AG04450 (cell line): ENCODE data around the gene OBSCN. TPM values are rescaled to one million over a fixed set of nuclear protein-coding genes. Genes with fewer than 3 reads are reported as not detected.

Experiments
- CTCF ChIA-PET: fragments of 300-600, 350-600 bp; formaldehyde crosslinking; extraction: SDS; loops from one replicate; lab custom pipeline; 2022; ENCODE audit warnings: antibody characterized with exemption, inconsistent platforms; lab: Charles Lee
- POLR2A ChIA-PET: fragments of 350-600 bp; formaldehyde crosslinking; extraction: SDS; loops from one replicate; lab custom pipeline; 2021; ENCODE audit warnings: antibody characterized with exemption, inconsistent platforms; lab: Yijun Ruan, JAX
- DNase-seq: peaks from one replicate; pipeline ENCODE4 v3.0.0-alpha.2; 2011; ENCODE audit warnings: low read depth, low spot score
- H3K27ac ChIP-seq: one replicate; pipeline ENCODE4 v1.5.1; 2012; ENCODE audit warnings: low read depth, low read length, control low read depth
- H3K27me3 ChIP-seq: one replicate; pipeline ENCODE4 v1.6.0; 2012; ENCODE audit warnings: low read length; ENCODE audit not compliant: control insufficient read depth, insufficient read depth
- H3K4me3 ChIP-seq: 2 replicates; pipeline ENCODE4 v1.5.1; 2011; ENCODE audit warnings: mild to moderate bottlenecking, low read depth, low read length, control low read depth
- H3K9me3 ChIP-seq: 2 replicates; pipeline ENCODE4 v1.5.1; 2012; ENCODE audit warnings: low read length; ENCODE audit not compliant: control insufficient read depth, insufficient read depth
- polyA plus RNA-seq: library from polyadenylated mRNA; depleted of rRNA; stranded (reverse); fragments of >200 nt; gene quantifications from 2 replicates; pipeline ENCODE4 v1.2.3, GENCODE V29; 2011
- TF ChIP-seq, protein P1 (sequence below): IDR thresholded peaks from 2 replicates; pipeline ENCODE4 v1.5.1; 2011; ENCODE audit warnings: low read depth, low read length, control low read depth, inconsistent platforms

The OBSCN gene
- polyA plus RNA-seq, 1 experiment, result 3.9 TPM

DNA sequence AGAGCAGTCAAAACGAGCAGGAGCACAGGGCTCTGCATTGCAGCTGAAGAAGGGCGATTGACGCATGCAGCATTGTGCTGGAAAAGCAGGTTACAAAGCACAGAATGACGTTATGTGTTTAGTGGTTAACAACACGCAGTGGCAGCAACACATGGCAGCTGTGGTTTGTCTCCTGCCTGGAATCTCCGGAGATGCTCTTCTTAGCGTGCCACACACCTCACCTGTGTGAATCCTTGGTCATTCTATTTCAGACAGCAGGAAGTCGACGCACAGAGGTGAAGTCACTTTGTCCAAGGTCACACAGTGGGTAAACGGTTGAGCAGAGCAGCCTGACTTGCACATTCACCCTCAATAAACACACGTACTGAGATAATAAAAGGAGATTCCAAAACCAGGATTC lies 14.7 kb downstream of the OBSCN start:
- ChIA-PET CTCF (no interaction called here), POLR2A (no interaction called here)
- TF ChIP-seq, protein P1, sequence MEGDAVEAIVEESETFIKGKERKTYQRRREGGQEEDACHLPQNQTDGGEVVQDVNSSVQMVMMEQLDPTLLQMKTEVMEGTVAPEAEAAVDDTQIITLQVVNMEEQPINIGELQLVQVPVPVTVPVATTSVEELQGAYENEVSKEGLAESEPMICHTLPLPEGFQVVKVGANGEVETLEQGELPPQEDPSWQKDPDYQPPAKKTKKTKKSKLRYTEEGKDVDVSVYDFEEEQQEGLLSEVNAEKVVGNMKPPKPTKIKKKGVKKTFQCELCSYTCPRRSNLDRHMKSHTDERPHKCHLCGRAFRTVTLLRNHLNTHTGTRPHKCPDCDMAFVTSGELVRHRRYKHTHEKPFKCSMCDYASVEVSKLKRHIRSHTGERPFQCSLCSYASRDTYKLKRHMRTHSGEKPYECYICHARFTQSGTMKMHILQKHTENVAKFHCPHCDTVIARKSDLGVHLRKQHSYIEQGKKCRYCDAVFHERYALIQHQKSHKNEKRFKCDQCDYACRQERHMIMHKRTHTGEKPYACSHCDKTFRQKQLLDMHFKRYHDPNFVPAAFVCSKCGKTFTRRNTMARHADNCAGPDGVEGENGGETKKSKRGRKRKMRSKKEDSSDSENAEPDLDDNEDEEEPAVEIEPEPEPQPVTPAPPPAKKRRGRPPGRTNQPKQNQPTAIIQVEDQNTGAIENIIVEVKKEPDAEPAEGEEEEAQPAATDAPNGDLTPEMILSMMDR, result no peak
- no peak overlapping the region for H3K27ac ChIP-seq
- peaks cover 15% of the 10 kb centered on the region for H3K9me3 ChIP-seq
- no peak for DNase-seq
- no peaks in the 10 kb centered on the region for H3K27me3 ChIP-seq
- no peak overlapping the region for H3K4me3 ChIP-seq

DNA sequence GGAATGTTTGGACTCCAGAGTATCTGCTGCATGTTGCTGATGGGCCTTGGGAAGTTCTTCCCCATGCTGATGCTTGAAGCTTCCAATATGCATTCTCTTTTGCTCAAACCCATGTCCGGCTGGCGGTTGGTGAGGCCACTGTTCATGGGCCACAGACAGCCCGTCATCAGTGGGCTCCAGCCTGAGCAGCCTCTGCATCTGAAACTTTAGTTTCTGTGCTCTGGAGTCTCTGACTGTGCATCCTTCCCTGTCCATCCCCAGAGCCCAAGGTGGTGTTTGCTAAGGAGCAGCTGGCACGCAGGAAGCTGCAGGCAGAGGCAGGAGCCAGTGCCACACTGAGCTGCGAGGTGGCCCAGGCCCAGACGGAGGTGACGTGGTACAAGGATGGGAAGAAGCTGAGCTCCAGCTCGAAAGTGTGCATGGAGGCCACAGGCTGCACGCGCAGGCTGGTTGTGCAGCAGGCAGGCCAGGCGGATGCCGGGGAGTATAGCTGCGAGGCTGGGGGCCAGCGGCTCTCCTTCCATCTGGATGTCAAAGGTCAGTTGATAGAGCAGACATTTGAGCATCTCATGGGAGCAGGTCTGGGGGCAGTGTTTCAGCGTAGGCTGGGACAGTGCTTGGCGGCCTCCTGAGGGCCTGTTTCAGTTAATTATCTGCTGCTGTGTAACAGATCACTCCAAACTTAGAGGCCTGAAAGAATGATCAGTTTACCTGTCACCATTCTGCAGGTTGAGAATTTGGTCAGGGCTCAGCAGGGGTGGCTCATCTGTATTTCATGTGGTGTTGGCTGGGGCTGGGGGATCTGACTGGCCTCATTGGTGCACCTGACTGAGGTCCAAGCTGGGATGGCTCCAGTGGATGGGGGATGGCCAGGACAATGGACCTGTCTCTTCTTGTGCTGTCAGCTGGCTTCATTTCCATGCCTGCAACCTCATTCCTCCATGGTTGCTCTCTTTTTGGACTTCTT lies 16.6 kb downstream of the OBSCN start:
- H3K4me3 ChIP-seq, result no peak overlapping the region
- DNase-seq, result no peak
- H3K9me3 ChIP-seq, result peaks cover 15% of the 10 kb centered on the region
- no peaks in the 10 kb centered on the region for H3K27me3 ChIP-seq
- CTCF ChIA-PET, result interaction anchor here (0.9 kb wide), 1 partner anchor 12 kb away, joined by 3 read pairs; no protein-coding TSS in a partner anchor
- no peak overlapping the region for H3K27ac ChIP-seq
- POLR2A ChIA-PET, result no interaction called here
- TF ChIP-seq, protein P1, result no peak

DNA sequence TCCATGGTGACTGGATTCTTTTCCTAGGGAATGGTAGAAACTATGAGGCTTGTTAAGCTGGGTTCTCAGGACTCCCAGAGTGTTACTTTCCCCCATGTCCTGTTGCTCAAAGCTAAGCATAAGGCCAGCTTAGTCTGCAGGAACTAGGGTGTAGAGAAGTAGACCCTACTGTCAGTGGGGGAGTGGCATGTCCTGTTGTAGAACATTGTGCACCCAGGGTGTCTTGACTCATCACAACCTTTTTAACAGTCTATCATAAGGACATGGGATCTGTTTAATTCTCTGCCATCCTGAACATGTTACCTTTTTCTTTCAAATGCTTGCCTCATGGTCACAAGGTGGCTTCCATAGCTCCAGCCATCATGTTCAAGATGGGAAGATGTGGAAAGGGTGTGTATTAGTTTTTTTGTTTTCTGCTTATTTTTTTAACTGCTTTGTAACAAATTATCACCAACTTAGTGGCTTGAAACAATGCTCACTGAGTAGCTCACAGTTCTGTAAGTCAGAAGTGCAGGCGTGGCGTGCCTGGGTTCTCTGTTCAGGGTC lies 17.4 kb downstream of the OBSCN start:
- Histone ChIP-seq H3K9me3 (peaks cover 15% of the 10 kb centered on the region), H3K4me3 (no peak overlapping the region), H3K27me3 (no peaks in the 10 kb centered on the region), H3K27ac (no peak overlapping the region)
- TF ChIP-seq, protein P1, result no peak
- POLR2A ChIA-PET, result no interaction called here
- no peak for DNase-seq
- CTCF ChIA-PET, result interaction anchor here (0.9 kb wide), 1 partner anchor 12 kb away, joined by 3 read pairs; no protein-coding TSS in a partner anchor

DNA sequence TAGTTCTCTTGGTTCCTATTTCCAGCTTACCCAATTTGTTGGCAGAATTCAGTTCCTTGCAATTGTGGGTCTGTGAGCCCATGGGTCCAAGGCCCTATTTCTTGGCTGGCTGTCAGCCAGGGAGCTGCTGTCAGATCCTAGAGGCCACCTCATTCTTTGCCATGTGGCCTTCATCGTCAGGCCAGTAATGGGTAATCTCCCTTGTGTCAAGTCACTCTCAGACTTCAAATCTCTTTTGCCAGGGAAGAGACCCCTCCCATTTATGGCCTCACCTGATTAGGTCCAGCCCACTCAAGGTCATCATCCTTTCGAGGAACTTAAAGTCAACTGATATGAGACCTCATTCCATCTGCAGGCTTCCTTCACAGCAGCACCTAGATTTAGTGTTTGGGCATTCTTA lies 17.9 kb downstream of the OBSCN start:
- Histone ChIP-seq H3K4me3 (no peak overlapping the region), H3K27ac (no peak overlapping the region), H3K27me3 (no peaks in the 10 kb centered on the region), H3K9me3 (peaks cover 15% of the 10 kb centered on the region)
- ChIA-PET CTCF (no interaction called here), POLR2A (no interaction called here)
- DNase-seq, result no peak
- TF ChIP-seq, protein P1, result no peak
